DMS153 treated with DMSO at 0.1 percent for 48 hours (cell line): ENCODE measurements around the gene VDR.

ENCODE experiments used
- DNase-seq: peaks from one replicate; lab custom pipeline; 2025; ENCODE audit not compliant: unreplicated experiment; lab: John Stamatoyannopoulos, UW

The VDR gene

GRCh38 chr12:47904713-47905709 lies at the start of gene VDR:
Gene VDR, minus strand, starts transcription at chr12:47904994. Its CDS starts 25,881 bp downstream, at chr12:47879113.
- peak; percentile 78 for DNase-seq

- DNase-seq, result no peak
Observed at GRCh38 chr12:47954058-47954457, 49.3 kb upstream of the VDR start.

GRCh38 chr12:47950856-47951468 lies 46.2 kb upstream of the VDR start:
- no peak for DNase-seq

- DNase-seq, result peak; percentile 17
Observed at GRCh38 chr12:47949441-47950341, 44.9 kb upstream of the VDR start.

GRCh38 chr12:47947341-47947740 lies 42.5 kb upstream of the VDR start:
- no peak for DNase-seq

GRCh38 chr12:47946413-47947323 lies 41.9 kb upstream of the VDR start:
- no peak for DNase-seq

- no peak for DNase-seq
Observed at GRCh38 chr12:47945341-47945728, 40.5 kb upstream of the VDR start.

- DNase-seq, result no peak
Observed at GRCh38 chr12:47944685-47945340, 40.0 kb upstream of the VDR start.

- no peak for DNase-seq
Observed at GRCh38 chr12:47943623-47944340, 39.0 kb upstream of the VDR start.

GRCh38 chr12:47942614-47943225 lies 37.9 kb upstream of the VDR start:
- no peak for DNase-seq

GRCh38 chr12:47941871-47942613 lies 37.2 kb upstream of the VDR start:
- no peak for DNase-seq

GRCh38 chr12:47941475-47941780 lies 36.6 kb upstream of the VDR start:
- DNase-seq, result no peak

- DNase-seq, result no peak
Observed at GRCh38 chr12:47940773-47941474, 36.1 kb upstream of the VDR start.

- DNase-seq, result no peak
Observed at GRCh38 chr12:47939009-47939601, 34.3 kb upstream of the VDR start.

- no peak for DNase-seq
Observed at GRCh38 chr12:47938594-47938993, 33.8 kb upstream of the VDR start.

GRCh38 chr12:47938093-47938492 lies 33.3 kb upstream of the VDR start:
- no peak for DNase-seq

- DNase-seq, result no peak
Observed at GRCh38 chr12:47935184-47935583, 30.4 kb upstream of the VDR start.
